WTC11 (cell line): ENCODE results near the gene ACAD8. TPM values are rescaled to one million over a fixed set of nuclear protein-coding genes. Genes with fewer than 3 reads are reported as not detected.

Source experiments
- ATAC-seq: fragments of 200-7000 bp; cut with Tn5 transposase; 2 replicates; pipeline ENCODE4 v1.10.0; 2021; ENCODE audit warnings: mild to moderate bottlenecking, moderate library complexity
- CTCF ChIA-PET: fragments of 300-600 bp; sonication (Branson Sonifier 250); formaldehyde crosslinking; loops from one replicate; lab custom pipeline; 2021; ENCODE audit warnings: antibody characterized with exemption; lab: Charles Lee
- POLR2A ChIA-PET: fragments of 350-600 bp; sonication (Branson Sonifier 250); formaldehyde crosslinking; loops from one replicate; lab custom pipeline; 2021; ENCODE audit warnings: antibody characterized with exemption; lab: Charles Lee
- DNase-seq: peaks from one replicate; pipeline ENCODE4 v3.0.0; 2021; ENCODE audit warnings: low spot score
- H3K27ac Mint-ChIP-seq: 2 replicates; pipeline ENCODE4 v1.8.0; 2021; ENCODE audit warnings: mixed read lengths
- H3K27me3 Mint-ChIP-seq: 2 replicates; pipeline ENCODE4 v1.8.0; 2021; ENCODE audit warnings: low read depth, mild to moderate bottlenecking, moderate library complexity, mixed read lengths
- H3K36me3 Mint-ChIP-seq: 2 replicates; pipeline ENCODE4 v1.8.0; 2021; ENCODE audit warnings: mixed read lengths
- H3K4me1 Mint-ChIP-seq: 2 replicates; pipeline ENCODE4 v1.8.0; 2022; ENCODE audit warnings: mixed read lengths
- H3K4me3 Mint-ChIP-seq: 2 replicates; pipeline ENCODE4 v1.8.0; 2021; ENCODE audit warnings: mild to moderate bottlenecking, moderate library complexity, mixed read lengths
- H3K9me3 Mint-ChIP-seq: 2 replicates; pipeline ENCODE4 v1.8.0; 2021; ENCODE audit warnings: mixed read lengths
- ARID4B ChIP-seq: sonication (generic); formaldehyde crosslinking; IDR thresholded peaks from 2 replicates; pipeline ENCODE4 v1.8.0; 2023; ENCODE audit warnings: missing genetic modification reagents, mild to moderate bottlenecking, borderline replicate concordance
- E2F5 ChIP-seq: sonication (generic); formaldehyde crosslinking; IDR thresholded peaks from 2 replicates; pipeline ENCODE4 v1.8.1; 2022; ENCODE audit warnings: mild to moderate bottlenecking, moderate library complexity, missing genetic modification reagents
- ERG ChIP-seq: fragments of 250-450 bp; sonication (Bioruptor Pico); IDR thresholded peaks from 2 replicates; pipeline ENCODE4 v1.8.0; 2021; ENCODE audit warnings: mild to moderate bottlenecking
- ESRRA ChIP-seq: sonication (generic); formaldehyde crosslinking; IDR thresholded peaks from 2 replicates; pipeline ENCODE4 v1.8.1; 2022; ENCODE audit warnings: mild to moderate bottlenecking, missing genetic modification reagents, borderline replicate concordance
- FOXK1 ChIP-seq: sonication (generic); formaldehyde crosslinking; IDR thresholded peaks from 2 replicates; pipeline ENCODE4 v1.8.0; 2022; ENCODE audit warnings: mild to moderate bottlenecking, moderate library complexity, missing genetic modification reagents
- FOXP4 ChIP-seq: sonication (generic); formaldehyde crosslinking; IDR thresholded peaks from 2 replicates; pipeline ENCODE4 v1.8.0; 2022; ENCODE audit warnings: mild to moderate bottlenecking, missing genetic modification reagents
- GRHL2 ChIP-seq: fragments of 250-450 bp; sonication (Bioruptor Pico); IDR thresholded peaks from 2 replicates; pipeline ENCODE4 v1.8.0; 2022; ENCODE audit warnings: mild to moderate bottlenecking, moderate library complexity; ENCODE audit not compliant: insufficient replicate concordance, severe bottlenecking
- IRF1 ChIP-seq: sonication (generic); formaldehyde crosslinking; IDR thresholded peaks from 2 replicates; pipeline ENCODE4 v1.8.0; 2023; ENCODE audit warnings: missing genetic modification reagents
- JAZF1 ChIP-seq: fragments of 250-450 bp; sonication (Bioruptor Pico); IDR thresholded peaks from 2 replicates; pipeline ENCODE4 v1.9.0; 2021; ENCODE audit warnings: moderate library complexity, mild to moderate bottlenecking, inconsistent platforms
- KAT7 ChIP-seq: sonication (generic); formaldehyde crosslinking; IDR thresholded peaks from 2 replicates; pipeline ENCODE4 v1.8.1; 2023; ENCODE audit warnings: missing genetic modification reagents, mild to moderate bottlenecking, borderline replicate concordance
- MAX ChIP-seq: sonication (generic); formaldehyde crosslinking; IDR thresholded peaks from 2 replicates; pipeline ENCODE4 v1.8.0; 2022; ENCODE audit warnings: mild to moderate bottlenecking, missing genetic modification reagents
- NFATC4 ChIP-seq: fragments of 250-450 bp; sonication (Bioruptor Pico); IDR thresholded peaks from 2 replicates; pipeline ENCODE4 v1.9.0; 2021; ENCODE audit warnings: mild to moderate bottlenecking
- SP1 ChIP-seq: sonication (generic); formaldehyde crosslinking; conservative IDR thresholded peaks from 2 replicates; pipeline ENCODE4 v1.8.1; 2022; ENCODE audit warnings: missing genetic modification reagents
- TEAD1 ChIP-seq: sonication (generic); formaldehyde crosslinking; IDR thresholded peaks from 2 replicates; pipeline ENCODE4 v1.8.0; 2022; ENCODE audit warnings: mild to moderate bottlenecking, missing genetic modification reagents
- ZNF121 ChIP-seq: sonication (generic); formaldehyde crosslinking; IDR thresholded peaks from 2 replicates; pipeline ENCODE4 v1.8.0; 2023; ENCODE audit warnings: missing genetic modification reagents
- ZNF138 ChIP-seq: sonication (generic); formaldehyde crosslinking; conservative IDR thresholded peaks from 2 replicates; pipeline ENCODE4 v1.8.1; 2022; ENCODE audit warnings: mild to moderate bottlenecking, moderate library complexity, missing genetic modification reagents
- ZNF423 ChIP-seq: fragments of 250-450 bp; sonication (Bioruptor Pico); IDR thresholded peaks from 2 replicates; pipeline ENCODE4 v2.1.2; 2022; ENCODE audit warnings: mild to moderate bottlenecking, moderate library complexity
- ZSCAN18 ChIP-seq: fragments of 250-450 bp; sonication (Bioruptor Pico); IDR thresholded peaks from 2 replicates; pipeline ENCODE4 v2.1.2; 2022; ENCODE audit warnings: mild to moderate bottlenecking, moderate library complexity
- total RNA-seq: library from RNA; stranded (reverse); gene quantifications from 3 replicates; pipeline ENCODE4 v1.2.3, GENCODE V29; 2021

ACAD8 gene
- total RNA-seq, 1 experiment from 2014 or later, result 55.2 TPM

DNA sequence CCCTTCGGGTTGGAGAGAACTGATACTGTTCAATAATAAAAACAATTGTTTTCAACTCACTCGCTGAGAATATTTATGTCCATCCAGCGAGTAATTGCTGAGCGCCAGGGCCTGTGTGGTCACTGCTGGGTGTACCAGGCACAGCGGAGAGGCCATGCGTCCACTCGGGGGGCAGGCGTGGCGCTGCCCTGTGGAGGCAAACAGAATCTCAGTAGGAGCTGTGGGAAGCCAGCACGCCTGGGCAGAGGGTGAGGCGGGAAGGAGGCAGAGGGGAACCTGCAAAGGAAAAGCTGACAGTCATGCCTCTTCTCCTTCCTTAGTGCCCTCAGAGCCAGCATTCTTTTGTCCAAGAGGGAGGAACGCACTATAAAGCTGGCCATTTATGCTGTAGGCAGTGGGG, 34.2 kb downstream of the ACAD8 start (continued):
- TF ChIP-seq ERG (CRISPR knock-in tag), result no peak

DNA sequence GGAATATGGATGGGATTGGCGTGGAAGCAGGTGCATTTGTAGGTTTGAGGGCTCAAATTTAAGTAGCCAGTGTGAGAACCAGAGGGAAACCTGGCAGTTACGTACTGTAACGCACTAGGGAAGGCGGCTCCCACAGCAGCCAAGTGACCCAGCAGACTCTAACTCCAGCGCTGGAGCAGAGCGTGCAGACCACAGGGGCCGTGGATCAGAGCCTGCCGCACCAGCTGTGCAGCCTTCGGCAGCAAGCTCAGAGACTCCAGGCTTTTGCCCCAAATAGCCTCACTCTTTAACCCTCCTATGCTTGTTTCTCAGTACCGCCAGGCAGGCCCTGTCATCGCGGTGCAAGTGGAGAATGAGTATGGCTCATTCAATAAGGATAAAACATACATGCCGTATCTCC, 35.1 kb downstream of the ACAD8 start:
- ChIA-PET POLR2A (no interaction called here), CTCF (interaction anchor here (0.8 kb wide), 1 partner anchor 26 kb away, joined by 5 read pairs; no protein-coding TSS in a partner anchor)
- no peaks in the 10 kb centered on the region for H3K27me3 Mint-ChIP-seq
- H3K9me3 Mint-ChIP-seq, result no peaks in the 10 kb centered on the region
- TF ChIP-seq E2F5 (CRISPR knock-in tag), result no peak
- TF ChIP-seq GRHL2 (CRISPR knock-in tag), result no peak
- TF ChIP-seq ARID4B (CRISPR knock-in tag), result no peak
- no peak for TF ChIP-seq TEAD1
- TF ChIP-seq JAZF1 (CRISPR knock-in tag), result no peak
- no peak for TF ChIP-seq FOXK1 (CRISPR knock-in tag)
- TF ChIP-seq KAT7 (CRISPR knock-in tag), result no peak
- TF ChIP-seq ZNF121, result no peak
- TF ChIP-seq ERG (CRISPR knock-in tag), result no peak
- no peak for TF ChIP-seq ESRRA (CRISPR knock-in tag)
- no peak for TF ChIP-seq ZNF423
- no peak for TF ChIP-seq ZSCAN18
- no peak for TF ChIP-seq NFATC4 (CRISPR knock-in tag)
- TF ChIP-seq ZNF138 (CRISPR knock-in tag), result no peak
- no peak for TF ChIP-seq MAX
- no peak for TF ChIP-seq IRF1 (CRISPR knock-in tag)
- TF ChIP-seq SP1, result no peak
- TF ChIP-seq FOXP4, result no peak
- DNase-seq (no peak), ATAC-seq (no peak)
- peak overlapping the region; percentile 39; the same call in 1 of the 2 replicates for H3K27ac Mint-ChIP-seq
- H3K4me3 Mint-ChIP-seq, result no peak overlapping the region
- peaks cover 66% of the 10 kb centered on the region for H3K36me3 Mint-ChIP-seq
- peaks cover 20% of the 10 kb centered on the region for H3K4me1 Mint-ChIP-seq
